AML-193 (cell line): ENCODE measurements around the gene ARHGEF39.
A peak's percentile ranks its signal among the peaks of the same experiment; 100 is the strongest.

Experiments used
- DNase-seq, 2 experiments: peaks; one replicate each; lab custom pipeline; 2025; lab: John Stamatoyannopoulos, UW

The ARHGEF39 gene

GRCh38 chr9:35664531-35665470 lies at the start of gene ARHGEF39:
TSS of gene ARHGEF39 (minus strand) at chr9:35665195. CDS start at chr9:35665169, 26 bp downstream.
- DNase-seq, result peak; percentile 66 to 81

GRCh38 chr9:35714123-35714522 lies 49.1 kb upstream of the ARHGEF39 start:
- no peak for DNase-seq

GRCh38 chr9:35713578-35713977 lies 48.6 kb upstream of the ARHGEF39 start:
- DNase-seq, result no peak

- DNase-seq, result no peak
These were observed 47.9 kb upstream of the ARHGEF39 start for GRCh38 chr9:35712762-35713400.

- no peak for DNase-seq
These were observed 46.8 kb upstream of the ARHGEF39 start for GRCh38 chr9:35711501-35712428.

- no peak for DNase-seq
These were observed 46.0 kb upstream of the ARHGEF39 start for GRCh38 chr9:35710818-35711500.

- no peak for DNase-seq
These were observed 43.2 kb upstream of the ARHGEF39 start for GRCh38 chr9:35708146-35708545.

- DNase-seq, result no peak
These were observed 42.0 kb upstream of the ARHGEF39 start for GRCh38 chr9:35706951-35707350.

- no peak for DNase-seq
These were observed 40.9 kb upstream of the ARHGEF39 start for GRCh38 chr9:35705836-35706430.

- peak in 1 of 2 experiments; percentile 20 for DNase-seq
These were observed 40.4 kb upstream of the ARHGEF39 start for GRCh38 chr9:35705372-35705771.

GRCh38 chr9:35703906-35704672 lies 39.1 kb upstream of the ARHGEF39 start:
- DNase-seq, result no peak

- no peak for DNase-seq
These were observed 37.7 kb upstream of the ARHGEF39 start for GRCh38 chr9:35702696-35703095.

GRCh38 chr9:35700942-35701341 lies 35.9 kb upstream of the ARHGEF39 start:
- DNase-seq, result no peak

GRCh38 chr9:35700031-35700430 lies 35.0 kb upstream of the ARHGEF39 start:
- DNase-seq, result no peak

- DNase-seq, result no peak
These were observed 33.2 kb upstream of the ARHGEF39 start for GRCh38 chr9:35698231-35698630.

- no peak for DNase-seq
These were observed 32.5 kb upstream of the ARHGEF39 start for GRCh38 chr9:35697486-35697885.

- peak; percentile 23 for DNase-seq
These were observed 31.7 kb upstream of the ARHGEF39 start for GRCh38 chr9:35696520-35697215.

- no peak for DNase-seq
These were observed 31.0 kb upstream of the ARHGEF39 start for GRCh38 chr9:35695943-35696401.

GRCh38 chr9:35691757-35692301 lies 26.8 kb upstream of the ARHGEF39 start:
- no peak for DNase-seq
